GM21423 (cell line): Measurements from ENCODE around the gene TTC4.

Source experiments
- ATAC-seq: cut with Tn5 transposase; IDR thresholded peaks from one replicate; pipeline ENCODE4 v1.9.1; 2021; ENCODE audit warnings: mild to moderate bottlenecking, moderate library complexity; ENCODE audit not compliant: unreplicated experiment

TTC4 gene

DNA sequence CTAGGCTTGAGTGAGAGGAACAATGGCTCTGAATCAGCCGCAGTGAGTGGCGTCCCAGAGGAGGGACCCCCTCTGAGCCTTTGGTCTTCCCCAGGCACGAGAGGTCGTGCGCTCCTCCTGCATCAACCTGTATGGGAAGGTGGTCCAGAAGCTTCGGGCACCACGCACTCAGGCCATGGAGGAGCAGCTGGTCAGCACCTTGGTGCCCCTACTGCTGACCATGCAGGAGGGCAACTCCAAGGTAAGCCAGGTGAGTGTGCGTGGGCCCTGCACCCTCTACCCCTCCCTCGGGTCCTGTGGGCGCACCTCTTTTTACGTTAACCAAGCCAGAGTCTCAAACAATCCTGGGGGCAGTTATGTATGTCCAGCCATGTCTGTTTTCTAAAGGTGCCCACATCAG, 13.7 kb upstream of the TTC4 start:
- ATAC-seq, result no peak

DNA sequence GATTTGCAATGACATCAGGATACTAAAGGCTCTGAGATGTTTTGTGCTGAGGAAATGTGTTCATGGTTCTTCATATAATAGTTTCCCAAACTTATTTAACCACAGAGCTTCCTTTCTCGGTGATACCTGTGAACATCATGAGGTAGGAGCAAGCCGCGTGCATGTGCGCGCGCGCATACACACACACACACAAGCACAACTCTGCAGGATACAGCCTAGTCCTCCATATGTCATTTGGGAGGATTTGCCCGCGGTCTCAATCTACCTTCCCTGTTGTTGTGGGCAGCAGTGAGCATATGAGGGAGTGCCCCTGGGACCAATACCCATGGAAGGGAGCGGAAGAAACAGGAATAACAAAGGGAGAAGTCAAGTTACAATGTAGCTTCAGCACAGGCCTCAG, 12.2 kb upstream of the TTC4 start:
- ATAC-seq, result no peak

DNA sequence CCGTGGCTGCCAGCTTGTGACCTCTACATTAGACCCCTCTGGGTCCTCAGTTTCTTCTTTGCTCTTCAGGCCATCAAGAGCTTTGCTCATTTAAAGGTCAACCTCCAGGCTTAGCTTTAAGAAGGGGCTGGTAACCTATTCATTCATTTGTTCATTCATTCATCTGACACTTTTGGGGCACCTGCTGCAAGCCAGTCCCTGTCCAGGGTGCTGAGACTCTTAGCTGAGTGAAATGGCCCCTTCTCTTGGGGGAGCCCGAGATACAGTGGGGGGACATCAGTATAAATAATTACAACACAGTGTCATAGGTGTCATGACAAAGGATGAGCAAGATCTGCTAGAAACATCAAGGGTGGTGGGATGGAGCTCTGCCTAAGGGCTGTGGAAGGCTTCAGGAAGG, 10.5 kb upstream of the TTC4 start:
- no peak for ATAC-seq

DNA sequence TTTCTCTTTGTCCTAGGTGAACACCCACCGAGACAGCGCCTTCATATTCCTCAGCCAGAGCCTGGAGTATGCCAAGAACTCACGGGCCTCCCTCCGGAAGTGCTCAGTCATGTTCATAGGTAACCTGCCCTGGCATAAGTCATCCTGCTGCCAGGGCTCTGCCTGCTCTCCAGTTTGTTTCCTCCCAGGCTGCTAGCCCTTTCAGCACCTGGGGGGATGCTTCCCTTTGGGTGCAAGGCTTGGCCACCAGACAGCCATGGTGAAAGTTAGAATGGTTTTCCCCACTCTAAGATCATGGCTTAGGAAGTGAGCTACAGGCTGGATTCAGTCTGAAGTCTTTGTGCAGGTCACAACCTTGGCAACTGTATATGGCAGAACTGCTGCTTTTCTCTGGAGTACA, 9.2 kb upstream of the TTC4 start:
- ATAC-seq, result no peak

DNA sequence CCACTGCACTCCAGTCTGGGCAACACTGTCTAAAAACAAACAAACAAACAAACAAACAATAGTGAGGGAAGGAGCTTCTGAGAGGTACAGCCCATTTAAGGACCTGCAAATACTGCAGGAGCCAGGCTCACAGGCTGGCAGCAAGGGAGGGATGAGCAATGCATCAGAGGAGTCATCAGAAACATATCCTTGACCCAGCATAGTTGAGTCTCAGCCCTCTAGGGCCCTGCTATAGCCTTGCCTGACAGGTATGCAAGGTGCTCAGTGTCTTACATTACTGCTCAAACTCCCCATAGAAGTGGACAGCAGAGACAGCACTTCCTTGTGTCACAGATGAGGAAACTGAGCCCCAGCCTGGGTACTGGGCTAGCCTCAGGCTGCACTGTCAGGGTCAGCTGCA, 7.3 kb upstream of the TTC4 start:
- ATAC-seq, result no peak

DNA sequence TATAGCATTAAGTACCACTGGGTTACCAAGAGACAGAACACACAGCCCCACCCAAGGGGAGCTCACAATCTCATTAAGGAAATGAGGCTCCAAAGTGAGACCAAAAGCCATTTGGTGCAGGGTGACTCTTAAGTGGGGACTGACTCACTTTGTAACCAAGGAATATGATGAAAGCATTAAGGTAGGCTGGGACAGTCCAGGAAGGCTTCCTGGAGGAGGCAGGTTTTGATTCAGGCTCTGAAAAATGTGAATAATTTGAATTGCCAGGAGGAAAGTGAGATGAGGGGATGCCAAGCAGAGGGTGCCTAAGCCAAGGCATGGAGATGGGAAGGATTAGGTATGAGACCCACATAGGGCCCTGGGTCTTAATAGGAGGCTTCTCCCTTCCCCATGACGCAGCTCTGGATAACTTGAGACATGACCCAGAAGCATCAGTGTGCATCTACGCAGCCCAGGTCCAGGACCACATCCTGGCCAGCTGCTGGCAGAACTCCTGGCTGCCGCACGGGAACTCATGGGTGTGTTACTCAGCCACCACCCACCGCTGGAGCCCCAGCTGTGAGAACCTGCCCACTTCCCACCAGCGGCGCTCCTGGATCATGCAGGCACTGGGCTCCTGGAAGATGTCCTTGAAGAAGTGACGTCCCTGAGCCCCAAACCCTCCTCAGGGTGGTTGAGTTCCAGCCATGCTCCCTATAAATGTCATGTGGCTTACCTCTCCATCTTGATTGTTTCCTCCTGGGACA, 5.9 kb upstream of the TTC4 start:
- ATAC-seq, result no peak

DNA sequence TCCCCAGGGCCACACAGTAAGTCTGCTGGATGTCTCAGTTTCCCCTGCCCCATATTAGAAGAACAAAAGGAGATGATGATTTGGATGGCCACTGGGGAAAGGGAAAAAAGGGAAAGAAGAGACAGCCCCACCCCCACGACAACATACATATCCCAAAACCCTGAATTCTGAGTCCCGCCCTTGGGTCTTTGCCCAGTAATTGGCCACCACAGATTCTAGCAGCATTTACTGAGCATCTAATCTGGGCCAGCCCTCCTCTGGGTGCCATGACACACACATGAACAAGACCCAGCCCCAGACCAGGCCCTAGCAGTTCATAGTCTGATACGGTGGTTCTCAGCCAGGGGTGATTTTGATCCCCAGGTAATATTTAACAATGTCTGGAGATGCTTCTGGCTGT, 5.2 kb upstream of the TTC4 start:
- no peak for ATAC-seq

DNA sequence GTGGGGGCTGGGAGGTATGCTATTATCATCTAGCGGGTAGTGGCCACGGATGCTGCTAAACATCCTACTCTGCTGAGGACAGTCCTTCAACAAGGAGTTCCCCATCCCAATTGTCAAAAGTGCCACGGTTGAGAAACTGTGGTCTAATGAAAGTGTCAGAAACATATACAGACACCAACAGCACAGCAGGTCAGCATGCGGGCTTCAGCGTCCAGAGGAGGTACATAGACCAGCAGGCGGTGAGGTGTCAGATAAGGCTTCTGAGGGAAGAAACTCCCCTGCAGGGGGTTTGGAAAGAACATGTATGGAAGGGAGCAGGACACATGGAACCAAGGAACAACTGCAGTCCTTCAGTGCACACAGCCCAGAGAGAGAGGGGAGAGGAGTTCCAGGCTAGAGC, 4.8 kb upstream of the TTC4 start:
- ATAC-seq, result no peak

DNA sequence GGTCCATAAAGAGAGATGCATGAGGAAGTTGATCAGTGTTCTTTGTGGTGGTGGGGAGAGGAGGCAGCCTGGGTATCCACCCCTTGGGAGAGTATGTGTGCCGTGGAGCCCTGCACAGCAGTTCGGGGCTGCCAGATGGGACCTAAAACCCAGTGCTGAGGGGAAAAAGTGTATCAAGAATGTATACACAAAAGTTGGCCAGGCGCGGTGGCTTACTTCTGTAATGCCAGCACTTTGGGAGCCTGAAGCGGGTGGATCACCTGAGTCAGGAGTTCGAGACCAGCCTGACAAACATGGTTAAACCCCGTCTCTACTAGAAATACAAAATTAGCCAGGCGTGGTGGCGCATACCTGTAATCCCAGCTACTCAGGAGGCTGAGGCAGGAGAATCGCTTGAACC, 4.1 kb upstream of the TTC4 start:
- no peak for ATAC-seq

DNA sequence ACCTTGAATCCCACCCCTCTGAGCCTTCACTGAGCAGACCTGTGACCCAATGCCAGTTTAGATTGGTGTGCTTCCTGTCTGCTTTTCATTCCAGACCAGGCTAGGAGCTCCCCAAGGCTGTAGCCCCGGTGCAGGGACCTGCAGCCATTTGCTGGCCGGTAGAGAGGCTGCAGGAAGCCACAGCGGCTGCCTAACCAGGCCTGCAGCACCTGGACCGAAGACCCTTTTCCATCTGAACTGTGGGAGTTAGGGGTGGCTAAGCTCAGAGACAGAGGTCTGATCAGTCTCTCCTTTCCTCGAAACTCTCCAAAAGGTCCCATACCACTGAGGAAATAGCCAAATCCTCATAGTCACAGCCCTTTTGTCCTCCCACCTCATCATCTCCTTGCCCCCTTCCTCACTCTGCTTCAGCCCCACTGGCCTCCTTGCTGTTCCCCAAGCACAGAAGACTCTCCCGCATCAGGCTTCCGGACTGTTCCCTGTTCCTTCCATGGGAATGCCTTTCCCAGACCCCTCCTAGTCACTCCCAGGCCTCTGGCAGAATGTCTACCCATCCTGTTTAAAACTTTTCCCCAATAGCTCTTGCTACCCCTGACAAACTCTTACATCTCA, 674 bp upstream of the TTC4 start:
- ATAC-seq, result no peak

DNA sequence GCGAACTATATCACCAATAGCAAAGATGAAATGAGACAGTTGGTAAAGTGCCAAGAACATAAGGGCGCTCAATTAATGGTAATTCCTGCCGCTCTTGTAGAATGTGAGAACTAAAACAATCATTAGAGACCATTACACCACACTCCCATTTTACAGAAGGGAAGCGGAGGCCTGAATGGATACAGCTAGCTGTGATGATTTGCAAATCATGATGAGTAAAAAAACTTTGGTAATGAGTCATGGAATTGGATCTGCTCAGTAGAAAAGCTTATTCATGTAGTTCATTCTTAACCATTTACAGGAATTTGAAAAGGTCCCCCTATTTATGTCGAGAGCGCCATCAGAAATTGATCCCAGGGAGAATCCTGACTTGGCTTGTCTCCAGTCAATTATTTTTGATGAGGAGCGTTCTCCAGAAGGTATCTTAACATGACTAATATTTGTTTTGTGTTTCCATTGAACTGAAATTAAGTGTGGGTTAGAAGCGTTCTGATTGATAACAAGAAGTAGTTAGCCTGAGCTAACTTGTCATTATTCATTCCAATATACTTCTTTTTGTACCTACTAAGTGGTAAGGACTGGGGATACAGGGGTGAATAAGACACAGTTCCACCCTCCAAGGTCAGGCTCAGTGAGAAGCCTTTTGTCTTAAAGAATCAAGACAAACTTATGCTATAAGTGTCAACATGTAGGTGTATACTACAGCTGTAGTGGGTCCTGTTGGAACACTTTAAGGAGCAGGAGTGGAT, 812 bp downstream of the TTC4 start:
- ATAC-seq, result no peak

DNA sequence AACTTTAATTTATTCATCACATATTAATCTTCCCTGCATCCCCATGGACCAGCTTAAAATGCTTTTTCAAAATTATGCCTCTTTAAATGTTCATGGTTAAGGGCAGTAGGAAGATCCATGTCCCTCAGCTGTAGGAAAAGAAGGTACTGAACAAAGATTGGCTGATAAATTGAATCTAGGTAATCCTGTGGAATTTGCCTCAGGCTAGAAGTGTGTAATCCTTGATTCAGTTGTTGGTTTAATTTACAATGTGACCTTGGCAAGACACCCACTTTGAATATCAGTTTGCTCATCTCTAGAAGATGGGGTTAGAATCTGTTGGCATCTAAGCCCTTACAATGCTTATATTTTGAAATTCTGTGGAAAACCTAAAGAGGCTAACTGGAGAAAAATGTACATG, 6.1 kb downstream of the TTC4 start:
- ATAC-seq, result no peak

DNA sequence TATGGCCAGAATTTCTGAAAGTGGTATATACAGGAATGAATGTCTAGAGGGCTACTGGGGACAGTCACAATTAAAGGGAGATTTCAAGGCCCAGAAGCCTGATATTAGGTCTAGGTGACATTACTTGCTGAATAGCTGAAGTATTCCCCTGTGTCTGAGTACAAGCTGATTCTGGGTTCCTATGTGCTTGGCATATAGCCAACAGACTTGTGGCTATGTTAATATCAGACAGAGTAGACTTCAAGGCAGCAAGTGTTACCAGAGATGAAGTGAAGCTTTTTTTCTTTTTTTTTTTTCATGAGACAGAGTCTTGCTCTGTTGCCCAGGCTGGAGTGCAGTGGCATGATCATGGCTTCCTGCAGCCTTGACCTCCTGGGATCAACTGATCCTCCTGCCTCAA, 8.3 kb downstream of the TTC4 start:
- no peak for ATAC-seq

DNA sequence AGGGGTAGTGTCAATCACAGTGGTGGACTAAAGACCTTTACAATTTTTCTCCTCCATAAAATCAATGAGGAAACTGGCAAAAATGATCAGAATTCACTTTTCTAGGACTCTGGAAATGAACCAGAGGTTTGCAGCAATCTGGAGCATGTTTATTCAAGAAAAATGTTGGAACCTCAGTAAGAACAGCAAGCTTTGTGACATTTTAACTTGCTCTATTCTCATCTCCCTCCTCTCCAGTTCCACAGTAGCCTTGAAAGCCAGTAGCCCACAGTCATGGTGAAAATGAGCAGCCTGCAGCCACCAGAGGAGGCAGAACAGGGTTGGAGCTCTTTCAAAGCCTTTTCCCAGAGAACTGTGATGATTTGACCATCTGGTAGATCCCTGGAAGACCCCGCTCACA, 9.1 kb downstream of the TTC4 start:
- no peak for ATAC-seq

DNA sequence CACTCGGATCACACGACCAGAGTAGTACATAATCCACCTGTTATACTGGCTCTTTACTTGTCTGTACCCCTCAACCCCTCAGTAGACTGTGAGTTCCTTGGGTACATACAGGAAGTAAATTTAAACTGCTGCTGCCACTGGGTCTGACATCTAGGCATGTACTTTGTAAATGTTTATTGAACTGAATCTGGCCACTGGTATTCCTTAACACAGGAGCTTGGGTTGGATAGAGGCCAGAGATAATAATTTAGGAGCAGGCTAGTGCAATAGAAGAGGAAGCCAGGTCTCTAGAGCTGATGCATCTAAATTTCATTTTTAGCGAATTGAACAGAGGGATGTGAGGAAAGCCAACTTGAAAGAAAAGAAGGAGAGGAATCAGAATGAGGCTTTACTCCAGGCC, 12.4 kb downstream of the TTC4 start:
- ATAC-seq, result no peak

DNA sequence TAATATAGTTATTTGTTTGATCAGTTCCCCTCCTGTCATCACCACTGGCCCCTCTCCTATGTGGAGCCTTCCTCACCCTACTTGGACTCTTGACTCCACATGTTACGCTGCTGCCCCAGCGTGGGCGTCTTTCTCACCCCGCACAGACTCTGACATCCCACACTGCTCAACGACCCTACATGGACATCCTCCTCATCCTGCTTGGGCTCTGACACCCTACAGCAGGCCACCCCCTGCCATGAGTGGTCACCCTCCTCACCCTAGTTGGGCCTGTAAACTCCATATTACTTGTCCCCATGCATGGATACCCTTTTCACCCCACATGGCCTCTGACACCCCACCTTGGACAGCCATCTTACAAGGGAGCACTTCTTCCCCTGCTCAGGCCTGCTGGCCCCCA, 21.0 kb downstream of the TTC4 start:
- ATAC-seq, result no peak

DNA sequence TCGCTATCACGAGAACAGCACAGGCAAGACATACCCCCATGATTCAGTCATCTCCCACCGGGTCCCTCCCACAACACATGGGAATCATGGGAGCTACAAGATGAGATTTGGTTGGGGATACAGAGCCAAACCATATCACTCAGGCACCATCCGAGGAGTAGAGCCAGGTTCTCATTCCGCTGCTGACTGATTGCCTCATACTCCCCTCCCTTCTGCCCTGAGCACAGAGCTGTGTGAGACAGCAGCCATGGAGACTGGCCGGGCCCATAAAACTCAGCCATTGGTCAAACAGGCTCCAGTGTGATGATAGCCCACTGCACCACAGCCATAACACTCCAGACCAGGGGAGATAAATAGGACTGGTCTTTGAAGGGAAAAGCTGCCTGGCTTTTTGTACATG, 22.6 kb downstream of the TTC4 start:
- no peak for ATAC-seq

DNA sequence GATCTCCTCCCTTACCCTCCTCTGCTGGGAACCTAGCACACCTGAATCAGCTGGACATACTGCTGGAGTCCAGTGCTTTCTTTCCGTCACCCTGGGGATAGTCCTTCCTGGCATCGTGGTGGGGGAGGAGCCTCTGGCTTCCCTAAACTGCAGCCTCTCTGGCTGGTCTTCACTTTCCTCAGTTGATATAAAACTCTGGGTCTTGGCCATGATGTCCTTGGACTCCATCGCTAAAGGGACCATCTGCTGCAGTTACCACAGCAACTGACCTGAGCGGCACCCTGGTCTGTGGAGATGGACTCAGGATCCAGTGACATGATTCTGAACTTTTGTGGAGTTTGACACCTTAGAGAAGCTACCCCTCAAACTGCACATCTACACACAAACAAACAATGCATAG, 25.9 kb downstream of the TTC4 start:
- ATAC-seq, result no peak

DNA sequence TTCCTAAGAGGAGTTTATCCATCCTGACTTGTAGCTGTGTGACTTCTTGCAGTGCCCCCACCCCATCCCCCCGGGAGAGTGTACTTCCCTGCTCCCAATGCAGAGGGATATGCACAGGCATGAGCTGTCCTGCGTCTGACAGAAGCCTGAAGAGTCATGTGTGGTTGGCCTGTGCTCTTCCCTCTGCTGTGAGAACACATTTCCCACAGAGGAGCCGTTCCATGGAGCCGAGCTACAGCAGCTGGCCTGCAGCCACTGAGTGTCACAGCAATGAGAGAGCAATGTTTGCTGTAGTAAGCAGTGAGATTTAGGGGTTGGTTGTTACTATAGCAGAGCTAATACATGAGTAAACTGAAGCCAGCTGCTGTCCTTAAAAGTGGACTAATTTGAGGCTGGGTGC, 26.6 kb downstream of the TTC4 start:
- no peak for ATAC-seq

DNA sequence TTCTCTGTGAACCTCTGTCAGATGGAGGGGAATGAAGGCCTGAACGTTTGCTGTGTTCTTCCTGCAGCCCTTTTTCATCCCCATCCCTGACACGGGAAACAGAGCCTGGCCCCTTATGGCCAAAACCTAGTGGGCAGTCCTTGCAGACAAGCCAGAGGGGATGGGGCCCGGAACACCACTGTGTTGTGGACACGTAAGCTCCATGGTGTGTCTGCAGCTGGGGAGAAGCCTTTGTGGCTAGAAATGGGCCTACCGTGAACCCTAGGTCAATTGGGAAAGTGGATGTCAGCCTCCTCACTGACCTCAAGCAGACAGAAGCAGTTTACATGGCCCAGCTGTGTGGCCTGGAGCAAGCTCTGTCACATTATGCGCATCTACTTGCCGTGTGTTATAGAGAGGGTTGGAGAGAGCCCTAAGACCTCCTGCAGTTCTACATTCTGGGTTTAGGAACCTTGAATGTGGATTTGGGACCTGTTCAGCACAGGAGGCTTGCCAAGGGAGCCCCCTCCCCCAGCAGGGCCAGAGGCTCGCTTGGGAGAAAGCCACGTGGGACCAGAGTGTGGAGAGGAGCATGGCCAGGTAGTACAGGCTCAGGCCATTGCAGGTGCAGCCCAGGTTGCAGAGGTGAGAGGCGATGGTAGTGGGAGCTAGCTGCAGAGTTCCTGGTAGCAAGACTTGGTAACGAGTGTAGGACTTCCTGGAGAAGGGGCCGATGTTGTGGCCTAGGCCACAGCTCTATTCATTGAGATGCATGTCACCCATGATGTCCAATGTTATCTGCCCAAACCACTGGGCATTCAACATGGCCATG, 28.0 kb downstream of the TTC4 start:
- no peak for ATAC-seq

DNA sequence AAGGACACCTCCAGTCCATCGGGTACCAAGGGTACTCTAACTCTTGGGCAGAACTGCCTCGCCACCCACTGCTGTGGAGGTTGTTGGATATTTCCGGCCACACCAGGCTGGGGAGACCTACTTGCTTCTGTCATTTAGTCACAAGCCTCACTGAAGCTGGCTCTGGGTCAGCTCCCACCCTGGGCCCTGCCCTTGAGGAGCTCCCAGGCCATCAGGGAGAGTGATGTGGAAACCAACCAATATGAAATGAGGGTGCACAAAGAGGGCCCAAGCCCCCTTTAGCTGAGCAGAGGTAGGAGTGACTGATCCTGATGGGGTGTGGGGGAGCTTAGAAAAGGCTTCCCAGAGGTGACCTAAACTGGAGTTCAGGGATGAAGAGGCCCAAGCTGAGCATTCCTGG, 29.0 kb downstream of the TTC4 start:
- no peak for ATAC-seq

DNA sequence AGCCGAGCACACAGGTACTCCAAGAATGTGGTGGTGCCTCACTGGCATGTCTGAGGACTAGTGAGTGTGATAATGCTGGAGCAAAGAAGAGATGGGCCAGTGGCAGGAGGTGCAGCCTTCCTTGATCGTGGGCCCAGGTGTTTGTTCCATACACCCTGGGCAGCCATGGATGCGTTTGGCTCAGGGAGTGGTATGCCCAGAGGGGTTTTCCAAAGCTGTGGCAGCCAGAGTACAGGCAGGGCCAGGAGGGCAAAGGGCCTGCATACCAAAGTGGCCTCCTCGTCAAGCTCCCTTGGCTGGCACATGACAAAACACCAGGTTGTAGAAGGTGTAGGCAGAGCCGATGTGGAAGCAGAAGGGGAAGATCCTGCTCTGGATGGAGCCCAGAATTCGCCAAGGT, 29.6 kb downstream of the TTC4 start:
- ATAC-seq, result no peak
